ENCODE results near the gene SPNS2. TPM values are rescaled to one million over a fixed set of nuclear protein-coding genes. Genes with fewer than 3 reads are reported as not detected.

The SPNS2 gene
- total RNA-seq, 1 donor from 2014 or later: 0.38 TPM

GRCh38 chr17:4553669-4554068 is 55.0 kb downstream of the SPNS2 start:
- no peak overlapping the region for H3K27ac Mint-ChIP-seq
- intact Hi-C loops (cut with micrococcal nuclease): loop anchor here (2.0 kb wide), 1 partner anchor 157 kb away; the partner anchor contains the start of gene ARRB2
- no peaks in the 10 kb centered on the region for H3K9me3 Mint-ChIP-seq
- H3K36me3 Mint-ChIP-seq (ENCODE audit: low read depth): peaks cover 51% of the 10 kb centered on the region
- no peaks in the 10 kb centered on the region for H3K27me3 Mint-ChIP-seq
- H3K4me3 Mint-ChIP-seq: peak overlapping the region; percentile 96
- H3K4me1 Mint-ChIP-seq: peaks cover 28% of the 10 kb centered on the region
- ChIA-PET CTCF (interaction anchor here (1.7 to 2.7 kb wide), 3 partner anchors 11 to 14 kb away, joined by 6 to 12 read pairs (median 9); no protein-coding TSS in a partner anchor), POLR2A (interaction anchor here (1.0 to 2.3 kb wide), 3 partner anchors 9 to 410 kb away, joined by 3 to 13 read pairs (median 4); partner anchors contain the start of genes CYB5D2 and ZZEF1)
- ATAC-seq (ENCODE audit: low read depth): no peak
- DNase-seq: no peak
- TF ChIP-seq CTCF (IDR thresholded peaks at IDR 0.05): no peak

DNA sequence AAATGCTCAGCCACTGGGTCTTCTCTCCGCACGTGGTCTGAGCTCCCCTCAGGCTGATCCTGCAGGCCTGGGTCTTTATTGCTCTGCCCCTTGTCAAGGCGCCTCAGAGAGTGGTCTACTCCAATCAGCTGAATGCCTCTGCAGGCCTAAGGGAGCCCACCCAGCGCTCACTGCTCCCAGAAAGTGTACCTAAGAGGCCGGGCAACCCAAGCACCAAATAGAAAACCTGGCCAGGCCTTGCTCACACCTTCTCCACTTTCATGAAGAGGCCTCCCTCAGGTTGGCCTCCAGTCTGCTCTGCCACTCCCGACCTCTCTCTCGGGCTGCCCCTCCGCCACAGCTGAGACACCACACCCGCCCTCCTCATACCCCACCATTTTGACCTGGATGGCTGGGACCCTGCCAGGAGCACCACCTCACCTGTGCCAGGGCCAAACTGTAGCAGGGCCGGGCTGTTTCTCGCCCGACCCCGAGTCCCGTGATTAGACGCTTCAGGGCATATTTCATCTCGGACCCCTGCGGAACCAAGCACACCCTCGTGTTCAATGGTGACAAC is 55.8 kb downstream of the SPNS2 start:
- ATAC-seq (ENCODE audit: low read depth): no peak
- H3K36me3 Mint-ChIP-seq (ENCODE audit: low read depth): peaks cover 46% of the 10 kb centered on the region
- peak overlapping the region; percentile 96 for H3K4me3 Mint-ChIP-seq
- no peaks in the 10 kb centered on the region for H3K27me3 Mint-ChIP-seq
- ChIA-PET POLR2A (interaction anchor here (0.6 to 2.3 kb wide), 5 partner anchors 8 to 491 kb away, joined by 3 to 13 read pairs (median 4); partner anchors contain the start of genes CYB5D2 and ZZEF1), CTCF (interaction anchor here (1.7 to 2.6 kb wide), 2 partner anchors 11 to 13 kb away, joined by 6 to 9 read pairs; no protein-coding TSS in a partner anchor)
- peaks cover 28% of the 10 kb centered on the region for H3K4me1 Mint-ChIP-seq
- TF ChIP-seq CTCF (IDR thresholded peaks at IDR 0.05): no peak
- peak overlapping the region; percentile 98 for H3K27ac Mint-ChIP-seq
- intact Hi-C loops (cut with micrococcal nuclease): loop anchor here (2.0 kb wide), 1 partner anchor 156 kb away; the partner anchor contains the start of gene ARRB2
- no peak for DNase-seq
- no peaks in the 10 kb centered on the region for H3K9me3 Mint-ChIP-seq

DNA sequence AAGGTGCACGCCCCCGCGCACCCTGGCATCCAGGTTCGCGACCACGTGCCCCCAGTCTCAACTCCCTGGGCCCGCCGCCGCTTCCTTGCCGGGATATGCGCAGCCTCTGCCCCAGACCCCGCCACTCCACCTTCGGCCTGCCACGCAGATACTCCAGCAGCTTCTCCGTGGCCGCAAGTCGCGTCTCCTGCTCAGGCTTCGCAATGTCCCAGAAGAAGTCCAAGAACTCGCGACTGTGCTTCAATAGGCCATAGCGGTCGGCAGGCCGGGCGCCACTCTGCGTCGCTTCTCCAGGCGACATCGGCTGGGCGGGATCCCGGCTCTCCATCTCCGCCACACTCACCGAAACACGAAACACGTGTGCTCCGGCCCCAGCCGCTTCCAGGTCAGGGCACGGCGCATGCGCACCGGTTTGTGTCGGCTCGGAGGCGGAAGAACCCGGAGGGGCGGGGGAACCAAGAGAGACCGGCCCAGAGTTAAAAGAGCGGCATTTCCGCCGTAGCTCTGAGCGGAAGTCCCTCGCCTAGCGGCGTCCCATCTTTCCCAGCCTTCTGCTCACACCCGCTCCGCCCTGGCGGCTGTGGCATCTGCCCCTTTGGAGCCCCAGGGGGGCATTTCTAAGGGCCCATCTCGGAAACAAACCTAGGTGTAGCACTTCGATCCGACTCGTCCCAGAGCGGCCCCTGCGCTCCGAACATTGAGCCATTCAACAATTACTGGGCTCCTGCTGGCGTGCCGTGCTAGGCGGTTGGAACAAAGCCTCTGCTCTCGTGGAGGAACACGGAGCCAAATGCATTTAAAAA is 56.5 kb downstream of the SPNS2 start, which contains the start of gene MYBBP1A:
Gene MYBBP1A (minus strand): TSS at position 388 of the 803 bp plus-strand sequence. CDS start 60 bp downstream, at position 328.
- peak; percentile 95 for ATAC-seq (ENCODE audit: low read depth)
- no peaks in the 10 kb centered on the region for H3K9me3 Mint-ChIP-seq
- peak within 1 kb of the TSS; percentile 98 for H3K27ac Mint-ChIP-seq
- DNase-seq: peak; percentile 94
- H3K36me3 Mint-ChIP-seq (ENCODE audit: low read depth): peaks cover 39% of the 10 kb centered on the region
- H3K4me1 Mint-ChIP-seq: peaks cover 28% of the 10 kb centered on the region
- peak within 1 kb of the TSS; percentile 96 for H3K4me3 Mint-ChIP-seq
- ChIA-PET CTCF (interaction anchor here (1.7 to 2.6 kb wide), 2 partner anchors 10 to 12 kb away, joined by 6 to 9 read pairs; no protein-coding TSS in a partner anchor), POLR2A (interaction anchor here (0.6 to 2.3 kb wide), 10 partner anchors 8 to 490 kb away, joined by 3 to 13 read pairs (median 4); partner anchors contain the start of genes CYB5D2 and ZZEF1)
- no peak for TF ChIP-seq CTCF (IDR thresholded peaks at IDR 0.05)
- H3K27me3 Mint-ChIP-seq: no peaks in the 10 kb centered on the region
- intact Hi-C loops (cut with micrococcal nuclease): loop anchor here (1.0 to 5.0 kb wide), 5 partner anchors 10 to 442 kb away; partner anchors contain the start of genes ARRB2, INCA1, KIF1C and MED11

DNA sequence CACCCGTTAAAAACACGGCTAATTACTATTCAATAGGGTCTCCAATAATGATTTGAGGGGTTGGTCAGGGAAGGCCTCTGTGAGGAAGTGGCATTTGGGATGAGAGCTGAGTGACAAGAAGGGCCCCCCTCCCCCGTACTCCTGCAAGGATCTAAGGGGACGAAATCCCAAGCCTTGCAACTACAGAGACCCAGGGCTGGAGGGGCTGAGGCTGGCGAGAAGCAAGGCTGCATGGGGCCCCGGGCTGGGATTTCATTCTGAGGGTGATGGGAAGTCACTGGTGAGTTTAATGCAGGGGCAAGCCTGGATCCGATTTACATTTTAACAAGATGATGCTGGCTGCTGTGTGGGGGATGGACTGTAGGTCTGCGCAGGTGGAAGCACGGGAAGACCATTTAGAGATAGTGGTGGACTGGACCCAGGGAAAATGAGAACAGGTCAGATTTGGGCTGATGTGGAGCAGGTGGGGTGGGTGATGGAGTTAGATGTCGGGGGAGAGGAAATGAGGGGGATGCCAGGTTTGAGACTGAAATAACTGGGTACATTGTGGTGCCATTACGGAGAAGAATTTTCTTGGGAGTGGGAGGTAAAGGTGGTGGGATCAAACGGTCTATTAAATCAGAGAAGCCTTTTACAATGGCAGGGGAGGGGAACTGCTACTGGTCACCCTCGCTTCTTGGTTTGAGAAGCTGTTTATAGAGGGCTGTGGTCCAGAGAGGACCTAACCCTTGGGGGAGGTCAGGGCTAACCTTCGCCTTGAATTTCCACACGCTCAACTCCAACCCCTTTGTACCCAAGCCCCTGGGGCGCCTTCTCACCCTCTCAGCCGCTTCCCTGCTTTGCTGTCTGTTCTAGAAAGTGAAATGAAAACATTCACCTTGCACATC is 57.4 kb downstream of the SPNS2 start:
- ChIA-PET POLR2A (interaction anchor here (0.7 to 2.3 kb wide), 5 partner anchors 14 to 1726 kb away, joined by 3 to 13 read pairs (median 3); partner anchors contain the start of genes CYB5D2 and ZZEF1), CTCF (interaction anchor here (1.4 kb wide), 1 partner anchor 11 kb away, joined by 8 read pairs; no protein-coding TSS in a partner anchor)
- Mint-ChIP-seq H3K36me3 (ENCODE audit: low read depth) (peaks cover 31% of the 10 kb centered on the region), H3K27me3 (no peaks in the 10 kb centered on the region), H3K9me3 (no peaks in the 10 kb centered on the region), H3K4me1 (peaks cover 27% of the 10 kb centered on the region), H3K27ac (peak overlapping the region; percentile 98), H3K4me3 (peak overlapping the region; percentile 96)
- TF ChIP-seq CTCF (IDR thresholded peaks at IDR 0.05): no peak
- intact Hi-C loops (cut with micrococcal nuclease): loop anchor here (1.0 to 5.0 kb wide), 5 partner anchors 9 to 441 kb away; partner anchors contain the start of genes ARRB2, INCA1, KIF1C and MED11
- DNase-seq (no peak), ATAC-seq (ENCODE audit: low read depth) (no peak)
